GM21447 (cell line): Measurements from ENCODE around the gene ACBD3.
A peak's percentile ranks its signal among the peaks of the same experiment; 100 is the strongest.

Source experiments
- ATAC-seq: cut with Tn5 transposase; IDR thresholded peaks from one replicate; pipeline ENCODE4 v1.9.1; 2021; ENCODE audit not compliant: unreplicated experiment

The ACBD3 gene

GRCh38 chr1:226135059-226135651 lies 51.4 kb downstream of the ACBD3 start:
- ATAC-seq, result no peak

- no peak for ATAC-seq
Observed at GRCh38 chr1:226134170-226135058, 52.1 kb downstream of the ACBD3 start.

GRCh38 chr1:226133504-226134123 lies 52.9 kb downstream of the ACBD3 start:
- no peak for ATAC-seq

- peak; percentile 43 for ATAC-seq
Observed at GRCh38 chr1:226132728-226133503, 53.6 kb downstream of the ACBD3 start.

- ATAC-seq, result no peak
Observed at GRCh38 chr1:226131639-226132038, 54.9 kb downstream of the ACBD3 start.

- no peak for ATAC-seq
Observed at GRCh38 chr1:226129230-226129629, 57.3 kb downstream of the ACBD3 start.

GRCh38 chr1:226128487-226129075 lies 58.0 kb downstream of the ACBD3 start:
- ATAC-seq, result no peak

- no peak for ATAC-seq
Observed at GRCh38 chr1:226126824-226127569, 59.5 kb downstream of the ACBD3 start.

- no peak for ATAC-seq
Observed at GRCh38 chr1:226125831-226126230, 60.7 kb downstream of the ACBD3 start.

GRCh38 chr1:226125097-226125630 lies 61.4 kb downstream of the ACBD3 start:
- no peak for ATAC-seq

- no peak for ATAC-seq
Observed at GRCh38 chr1:226123591-226124471, 62.7 kb downstream of the ACBD3 start.

GRCh38 chr1:226123212-226123560 lies 63.4 kb downstream of the ACBD3 start:
- no peak for ATAC-seq

GRCh38 chr1:226121587-226122400 lies 64.7 kb downstream of the ACBD3 start:
- ATAC-seq, result peak; percentile 49

GRCh38 chr1:226121049-226121586 lies 65.4 kb downstream of the ACBD3 start:
- no peak for ATAC-seq

- ATAC-seq, result no peak
Observed at GRCh38 chr1:226120398-226120797, 66.1 kb downstream of the ACBD3 start.

- no peak for ATAC-seq
Observed at GRCh38 chr1:226119169-226119568, 67.4 kb downstream of the ACBD3 start.

- no peak for ATAC-seq
Observed at GRCh38 chr1:226118357-226118756, 68.2 kb downstream of the ACBD3 start.

- ATAC-seq, result no peak
Observed at GRCh38 chr1:226117330-226117729, 69.2 kb downstream of the ACBD3 start.
